ENCODE measurements around the gene SCAF4. TPM values are rescaled to one million over a fixed set of nuclear protein-coding genes. Genes with fewer than 3 reads are reported as not detected.

Gene SCAF4, protein sequence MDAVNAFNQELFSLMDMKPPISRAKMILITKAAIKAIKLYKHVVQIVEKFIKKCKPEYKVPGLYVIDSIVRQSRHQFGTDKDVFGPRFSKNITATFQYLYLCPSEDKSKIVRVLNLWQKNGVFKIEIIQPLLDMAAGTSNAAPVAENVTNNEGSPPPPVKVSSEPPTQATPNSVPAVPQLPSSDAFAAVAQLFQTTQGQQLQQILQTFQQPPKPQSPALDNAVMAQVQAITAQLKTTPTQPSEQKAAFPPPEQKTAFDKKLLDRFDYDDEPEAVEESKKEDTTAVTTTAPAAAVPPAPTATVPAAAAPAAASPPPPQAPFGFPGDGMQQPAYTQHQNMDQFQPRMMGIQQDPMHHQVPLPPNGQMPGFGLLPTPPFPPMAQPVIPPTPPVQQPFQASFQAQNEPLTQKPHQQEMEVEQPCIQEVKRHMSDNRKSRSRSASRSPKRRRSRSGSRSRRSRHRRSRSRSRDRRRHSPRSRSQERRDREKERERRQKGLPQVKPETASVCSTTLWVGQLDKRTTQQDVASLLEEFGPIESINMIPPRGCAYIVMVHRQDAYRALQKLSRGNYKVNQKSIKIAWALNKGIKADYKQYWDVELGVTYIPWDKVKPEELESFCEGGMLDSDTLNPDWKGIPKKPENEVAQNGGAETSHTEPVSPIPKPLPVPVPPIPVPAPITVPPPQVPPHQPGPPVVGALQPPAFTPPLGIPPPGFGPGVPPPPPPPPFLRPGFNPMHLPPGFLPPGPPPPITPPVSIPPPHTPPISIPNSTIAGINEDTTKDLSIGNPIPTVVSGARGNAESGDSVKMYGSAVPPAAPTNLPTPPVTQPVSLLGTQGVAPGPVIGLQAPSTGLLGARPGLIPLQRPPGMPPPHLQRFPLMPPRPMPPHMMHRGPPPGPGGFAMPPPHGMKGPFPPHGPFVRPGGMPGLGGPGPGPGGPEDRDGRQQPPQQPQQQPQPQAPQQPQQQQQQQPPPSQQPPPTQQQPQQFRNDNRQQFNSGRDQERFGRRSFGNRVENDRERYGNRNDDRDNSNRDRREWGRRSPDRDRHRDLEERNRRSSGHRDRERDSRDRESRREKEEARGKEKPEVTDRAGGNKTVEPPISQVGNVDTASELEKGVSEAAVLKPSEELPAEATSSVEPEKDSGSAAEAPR
- total RNA-seq: 71.8 and 74.3 TPM in 2 replicates
- long read RNA-seq, full-length matches to known transcripts: 2 of 16 reads
- long read RNA-seq, partial matches to known transcripts: 7 of 16 reads
- long read RNA-seq, other reads (novel, unspliced or antisense): 7 of 16 reads

DNA sequence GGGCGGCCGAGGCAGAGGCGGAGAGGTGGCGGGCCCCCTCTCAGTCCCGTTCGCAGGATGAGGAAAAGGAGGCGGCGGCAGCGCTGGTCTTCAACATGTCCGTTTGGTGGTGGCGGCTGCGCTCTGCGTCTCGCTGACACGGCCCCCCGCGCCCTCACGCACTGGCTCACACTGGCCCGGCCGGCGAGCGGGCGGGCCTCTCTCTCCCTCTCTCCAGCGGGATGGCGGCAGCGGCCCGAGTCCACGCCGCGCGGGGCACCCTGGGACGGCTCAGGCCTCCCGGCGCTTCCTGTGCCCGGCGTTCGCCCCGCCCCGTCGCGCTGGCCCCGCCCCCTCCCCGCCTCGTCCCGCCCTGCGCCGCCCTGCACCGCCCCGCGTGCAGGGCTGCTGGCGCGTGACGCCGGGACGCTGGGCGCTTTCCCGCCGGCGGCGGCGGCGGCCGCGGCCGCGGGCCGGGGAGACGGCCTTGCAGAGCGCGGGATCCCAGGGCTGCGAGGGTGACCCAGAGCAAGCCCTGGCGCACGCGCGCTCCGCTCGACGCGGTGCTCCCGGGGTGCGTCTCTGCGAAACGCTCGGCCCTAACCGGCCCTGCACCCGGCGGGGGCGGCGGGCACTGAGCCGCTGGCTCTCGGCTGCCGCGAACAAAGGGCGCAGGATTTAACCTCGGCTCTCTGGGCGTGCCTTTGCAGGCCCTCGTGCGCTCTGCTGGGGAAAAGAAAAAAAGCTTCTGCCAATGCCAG lies at the start of gene SCAF4:
Gene SCAF4 (minus strand): TSS at position 262 of the 740 bp plus-strand sequence. CDS start 426 bp downstream, outside the sequence.
- no peaks in the 10 kb centered on the region for H3K27me3 Mint-ChIP-seq (ENCODE audit: low read depth)
- peak; percentile 87 for DNase-seq (ENCODE audit: low read depth, low spot score)
- TF ChIP-seq, protein P1, sequence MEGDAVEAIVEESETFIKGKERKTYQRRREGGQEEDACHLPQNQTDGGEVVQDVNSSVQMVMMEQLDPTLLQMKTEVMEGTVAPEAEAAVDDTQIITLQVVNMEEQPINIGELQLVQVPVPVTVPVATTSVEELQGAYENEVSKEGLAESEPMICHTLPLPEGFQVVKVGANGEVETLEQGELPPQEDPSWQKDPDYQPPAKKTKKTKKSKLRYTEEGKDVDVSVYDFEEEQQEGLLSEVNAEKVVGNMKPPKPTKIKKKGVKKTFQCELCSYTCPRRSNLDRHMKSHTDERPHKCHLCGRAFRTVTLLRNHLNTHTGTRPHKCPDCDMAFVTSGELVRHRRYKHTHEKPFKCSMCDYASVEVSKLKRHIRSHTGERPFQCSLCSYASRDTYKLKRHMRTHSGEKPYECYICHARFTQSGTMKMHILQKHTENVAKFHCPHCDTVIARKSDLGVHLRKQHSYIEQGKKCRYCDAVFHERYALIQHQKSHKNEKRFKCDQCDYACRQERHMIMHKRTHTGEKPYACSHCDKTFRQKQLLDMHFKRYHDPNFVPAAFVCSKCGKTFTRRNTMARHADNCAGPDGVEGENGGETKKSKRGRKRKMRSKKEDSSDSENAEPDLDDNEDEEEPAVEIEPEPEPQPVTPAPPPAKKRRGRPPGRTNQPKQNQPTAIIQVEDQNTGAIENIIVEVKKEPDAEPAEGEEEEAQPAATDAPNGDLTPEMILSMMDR (conservative IDR thresholded peaks at IDR 0.05): no peak
- peak within 1 kb of the TSS; percentile 94 for H3K27ac Mint-ChIP-seq (ENCODE audit: unreplicated experiment)
- peaks cover 4% of the 10 kb centered on the region for H3K4me1 Mint-ChIP-seq
- no peaks in the 10 kb centered on the region for H3K9me3 Mint-ChIP-seq
- H3K4me3 Mint-ChIP-seq: peak within 1 kb of the TSS; percentile 93
- H3K36me3 Mint-ChIP-seq (ENCODE audit: low read depth): no peaks in the 10 kb centered on the region

GRCh38 chr21:31780944-31781343 lies 49.0 kb upstream of the SCAF4 start:
- no peak overlapping the region for H3K27ac Mint-ChIP-seq (ENCODE audit: unreplicated experiment)
- H3K4me3 Mint-ChIP-seq: no peak overlapping the region
- H3K36me3 Mint-ChIP-seq (ENCODE audit: low read depth): no peaks in the 10 kb centered on the region
- H3K27me3 Mint-ChIP-seq (ENCODE audit: low read depth): peaks cover 2% of the 10 kb centered on the region
- no peak for DNase-seq (ENCODE audit: low read depth, low spot score)
- H3K4me1 Mint-ChIP-seq: peaks cover 4% of the 10 kb centered on the region
- H3K9me3 Mint-ChIP-seq: peaks cover 3% of the 10 kb centered on the region
- TF ChIP-seq, protein P1 (conservative IDR thresholded peaks at IDR 0.05): peak; percentile 62

DNA sequence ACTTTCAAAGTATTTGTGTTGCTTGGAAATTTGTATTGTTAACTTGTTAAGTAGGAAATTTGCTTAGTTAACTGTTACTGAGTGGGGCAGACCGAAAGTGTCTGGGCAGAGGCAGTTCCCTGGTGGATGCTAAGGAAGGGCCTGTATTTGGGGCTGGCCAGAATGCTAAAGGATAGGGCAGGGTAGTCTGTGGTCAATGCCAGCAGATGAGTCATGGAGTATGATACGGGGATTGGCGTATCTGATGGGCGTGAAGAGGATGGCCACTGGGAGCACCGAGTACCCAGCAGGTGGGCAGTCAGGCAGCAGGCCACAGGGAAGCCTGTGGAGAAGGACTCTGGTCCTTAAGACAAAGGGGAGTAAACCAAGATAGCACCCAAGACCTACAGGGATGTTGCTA lies 46.6 kb upstream of the SCAF4 start:
- no peaks in the 10 kb centered on the region for H3K36me3 Mint-ChIP-seq (ENCODE audit: low read depth)
- H3K27ac Mint-ChIP-seq (ENCODE audit: unreplicated experiment): peak overlapping the region; percentile 16
- no peak overlapping the region for H3K4me3 Mint-ChIP-seq
- H3K4me1 Mint-ChIP-seq: no peaks in the 10 kb centered on the region
- no peaks in the 10 kb centered on the region for H3K9me3 Mint-ChIP-seq
- DNase-seq (ENCODE audit: low read depth, low spot score): no peak
- peaks cover 2% of the 10 kb centered on the region for H3K27me3 Mint-ChIP-seq (ENCODE audit: low read depth)
- TF ChIP-seq, protein P1 (conservative IDR thresholded peaks at IDR 0.05): no peak

GRCh38 chr21:31777857-31778256 lies 45.9 kb upstream of the SCAF4 start:
- Mint-ChIP-seq H3K4me3 (no peak overlapping the region), H3K4me1 (no peaks in the 10 kb centered on the region), H3K27me3 (ENCODE audit: low read depth) (peaks cover under 1% of the 10 kb centered on the region), H3K36me3 (ENCODE audit: low read depth) (no peaks in the 10 kb centered on the region), H3K9me3 (no peaks in the 10 kb centered on the region), H3K27ac (ENCODE audit: unreplicated experiment) (no peak overlapping the region)
- TF ChIP-seq, protein P1 (conservative IDR thresholded peaks at IDR 0.05): no peak
- no peak for DNase-seq (ENCODE audit: low read depth, low spot score)

Measured in neural crest cell (in vitro differentiated cells).